Stomach (tissue), 9 donors: ENCODE results near the gene DDHD1. TPM values are rescaled to one million over a fixed set of nuclear protein-coding genes. Genes with fewer than 3 reads are reported as not detected.
A peak's percentile ranks its signal among the peaks of the same experiment; 100 is the strongest.
"Not testable (repeated sequence)": the region's sequence is repeated elsewhere in the genome, so short reads cannot be mapped to it uniquely, and the experiment has no call there.

Experiments
- DNase-seq, 2 donors: peaks; one replicate each; pipeline versions ENCODE4 v3.0.0 to v3.0.0-alpha.2; 2013 to 2019
- H3K27ac ChIP-seq, 5 donors: fragments of 200-600 bp in 4 of 5; sonication (generic) in 4 of 5; one replicate each; pipeline ENCODE4 v1.5.1; 2013 to 2019; ENCODE audit warnings: mild to moderate bottlenecking in 1 of 5, moderate library complexity in 1 of 5
- H3K27me3 ChIP-seq, 3 donors: fragments of 200-600 bp; sonication (generic); one replicate each; pipeline ENCODE4 v1.5.1; 2017 to 2019; ENCODE audit warnings: mixed run types in 1 of 3
- H3K36me3 ChIP-seq, 4 donors: fragments of 200-600 bp; sonication (generic); 1 replicate in 3 of 4; 2 replicates in 1 of 4; pipeline ENCODE4 v1.5.1; 2016 to 2019
- H3K4me1 ChIP-seq, 4 donors: fragments of 200-600 bp; sonication (generic); one replicate each; pipeline ENCODE4 v1.5.1; 2016 to 2019
- H3K4me3 ChIP-seq, 4 donors: fragments of 200-600 bp; sonication (generic) in 3 of 4; one replicate each; pipeline ENCODE4 v1.5.1; 2016 to 2019; ENCODE audit warnings: mild to moderate bottlenecking in 1 of 4
- H3K9me3 ChIP-seq, 4 donors: fragments of 200-600 bp; sonication (generic); one replicate each; pipeline ENCODE4 v1.5.1; 2016 to 2019
- EP300 ChIP-seq: sonication (generic); formaldehyde crosslinking; IDR thresholded peaks from one replicate; pipeline ENCODE4 v1.6.1; 2017; ENCODE audit warnings: antibody characterized with exemption
- POLR2A ChIP-seq, 4 donors: fragments of 450-650 bp; IDR thresholded peaks; one replicate each; pipeline ENCODE4 v1.6.1; 2016; ENCODE audit warnings: antibody characterized with exemption in 4 of 4, control low read depth in 2 of 4, mild to moderate bottlenecking in 1 of 4, moderate library complexity in 1 of 4
- POLR2AphosphoS5 ChIP-seq, 3 donors: sonication (generic); formaldehyde crosslinking; IDR thresholded peaks; one replicate each; pipeline ENCODE4 v1.6.1; 2016; ENCODE audit warnings: antibody characterized with exemption in 3 of 3
- WGBS, 5 donors: extraction: QIAGEN DNeasy Blood & Tissue Kit in 3 of 5; methylation state at CpG; one replicate each; pipeline versions ENCODE4 v1.1.5 to v1.1.7; 2013 to 2018; 5-methylcytosine and 5-hydroxymethylcytosine counted together
- intact Hi-C: fragments of 100-400 bp; cut with DNase I; formaldehyde crosslinking; loops from one replicate; pipeline ENCODE4 v1.15.1; 2023; ENCODE audit warnings: low total_unique reads
- polyA plus RNA-seq, 3 donors: library from polyadenylated mRNA; stranded (reverse); fragments of 200-250 nt; gene quantifications; one replicate each; pipeline ENCODE4 v1.2.3, GENCODE V29; 2013
- total RNA-seq, 5 donors: library from RNA; depleted of rRNA; stranded (reverse); fragments of >200 nt; gene quantifications; one replicate each; pipeline versions ENCODE4 v1.1.0 to v1.2.3, GENCODE V29; 2014 to 2016
- TF ChIP-seq, protein P1 (sequence below), 7 experiments: fragments of 450-650 bp in 4 of 7; fragments of 200-600 bp in 3 of 7; sonication (generic) in 3 of 7; IDR thresholded peaks; one replicate each; pipeline ENCODE4 v1.5.1; 2016 to 2019; ENCODE audit warnings: antibody characterized with exemption in 7 of 7, control low read depth in 2 of 7, mild to moderate bottlenecking in 1 of 7
- donor health status: healthy with polysubstance abuse.
- donor health status: Bipolar disorder and iron deficiency.
- donor health status: healthy.

Gene DDHD1
- total and polyA plus RNA-seq, 8 donors, result 2.1 to 50.7 (median 11.0) TPM

DNA sequence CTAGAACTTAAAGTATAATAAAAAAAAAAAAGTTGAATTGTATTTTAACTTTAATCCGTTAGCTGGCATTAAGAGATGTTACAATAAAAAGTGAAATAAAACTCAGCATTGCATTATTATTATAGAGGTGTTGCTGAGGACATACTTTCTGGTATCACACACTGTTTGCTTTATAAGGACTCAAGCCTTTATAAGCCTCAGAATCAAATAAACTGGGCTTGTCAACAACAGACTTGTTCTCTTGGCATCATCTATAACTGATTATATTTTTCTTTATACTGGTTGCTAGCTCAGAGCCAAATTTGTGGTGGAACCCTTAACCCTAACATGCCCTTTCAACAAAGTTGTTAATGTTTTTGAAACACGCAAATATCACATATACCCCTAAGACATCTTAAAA is 62.3 kb downstream of the DDHD1 start:
- no peak for DNase-seq
- Histone ChIP-seq H3K9me3 (no peaks in the 10 kb centered on the region), H3K27ac (no peak overlapping the region), H3K4me3 (no peak overlapping the region), H3K27me3 (no peaks in the 10 kb centered on the region), H3K4me1 (no peaks in the 10 kb centered on the region), H3K36me3 (peaks cover 0 to 14% (median 0%) of the 10 kb centered on the region in 4 donors)
- WGBS, 5 donors, result 85 to 94% (median 89%) methylated on average over 2 of the region's 2 CpGs
- TF ChIP-seq, protein P1, sequence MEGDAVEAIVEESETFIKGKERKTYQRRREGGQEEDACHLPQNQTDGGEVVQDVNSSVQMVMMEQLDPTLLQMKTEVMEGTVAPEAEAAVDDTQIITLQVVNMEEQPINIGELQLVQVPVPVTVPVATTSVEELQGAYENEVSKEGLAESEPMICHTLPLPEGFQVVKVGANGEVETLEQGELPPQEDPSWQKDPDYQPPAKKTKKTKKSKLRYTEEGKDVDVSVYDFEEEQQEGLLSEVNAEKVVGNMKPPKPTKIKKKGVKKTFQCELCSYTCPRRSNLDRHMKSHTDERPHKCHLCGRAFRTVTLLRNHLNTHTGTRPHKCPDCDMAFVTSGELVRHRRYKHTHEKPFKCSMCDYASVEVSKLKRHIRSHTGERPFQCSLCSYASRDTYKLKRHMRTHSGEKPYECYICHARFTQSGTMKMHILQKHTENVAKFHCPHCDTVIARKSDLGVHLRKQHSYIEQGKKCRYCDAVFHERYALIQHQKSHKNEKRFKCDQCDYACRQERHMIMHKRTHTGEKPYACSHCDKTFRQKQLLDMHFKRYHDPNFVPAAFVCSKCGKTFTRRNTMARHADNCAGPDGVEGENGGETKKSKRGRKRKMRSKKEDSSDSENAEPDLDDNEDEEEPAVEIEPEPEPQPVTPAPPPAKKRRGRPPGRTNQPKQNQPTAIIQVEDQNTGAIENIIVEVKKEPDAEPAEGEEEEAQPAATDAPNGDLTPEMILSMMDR (IDR thresholded peaks at IDR 0.05), result no peak
- TF ChIP-seq POLR2AphosphoS5 (IDR thresholded peaks at IDR 0.05) (no peak), POLR2A (IDR thresholded peaks at IDR 0.05) (no peak), EP300 (no peak)
- intact Hi-C loops, result no loop called here

DNA sequence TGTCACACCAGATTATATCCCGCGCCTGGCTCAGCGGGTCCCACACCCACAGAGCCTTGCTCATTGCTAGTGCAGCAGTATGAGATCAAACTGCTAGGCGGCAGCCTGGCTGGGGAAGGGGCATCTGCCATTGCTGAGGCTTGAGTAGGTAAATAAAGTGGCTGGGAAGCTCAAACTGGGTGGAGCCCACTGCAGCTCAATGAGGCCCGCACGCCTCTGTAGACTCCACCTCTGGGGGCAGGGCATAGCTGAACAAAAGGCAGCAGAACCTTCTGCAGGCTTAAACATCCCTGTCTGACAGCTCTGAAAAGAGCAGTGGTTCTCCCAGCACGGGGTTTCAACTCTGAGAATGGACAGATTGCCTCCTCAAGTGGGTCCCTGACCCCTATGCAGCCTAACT is 68.2 kb downstream of the DDHD1 start:
- H3K4me3 ChIP-seq, DNase-seq, H3K4me1 ChIP-seq, H3K27me3 ChIP-seq, H3K27ac ChIP-seq, H3K9me3 ChIP-seq, intact Hi-C loops: not testable (repeated sequence)
- peaks cover 0 to 19% (median 13%) of the 10 kb centered on the region in 4 donors for H3K36me3 ChIP-seq
- WGBS, 5 donors, result 89 to 99% (median 96%) methylated on average over 7 of the region's 7 CpGs

DNA sequence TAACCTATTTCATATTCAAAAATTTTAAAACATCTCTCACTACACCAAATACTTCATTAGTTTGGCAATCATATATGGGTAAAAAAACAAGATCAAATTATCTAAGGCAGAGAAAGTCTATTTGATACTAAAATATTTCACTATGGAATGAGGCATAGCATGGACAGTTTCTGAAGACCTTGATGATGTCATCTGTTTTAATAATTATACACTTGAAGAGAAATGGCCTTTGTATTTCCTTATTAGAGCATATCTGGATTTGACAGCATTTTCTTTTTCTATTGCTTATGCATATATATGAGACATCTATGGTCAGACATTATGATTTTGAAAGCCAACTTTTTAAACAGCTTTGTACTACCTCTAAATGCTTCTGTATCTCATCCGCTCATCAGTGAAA is 88.6 kb downstream of the DDHD1 start:
- 40 to 94% (median 51%) methylated on average over 1 of the region's 1 CpG for WGBS, 5 donors

DNA sequence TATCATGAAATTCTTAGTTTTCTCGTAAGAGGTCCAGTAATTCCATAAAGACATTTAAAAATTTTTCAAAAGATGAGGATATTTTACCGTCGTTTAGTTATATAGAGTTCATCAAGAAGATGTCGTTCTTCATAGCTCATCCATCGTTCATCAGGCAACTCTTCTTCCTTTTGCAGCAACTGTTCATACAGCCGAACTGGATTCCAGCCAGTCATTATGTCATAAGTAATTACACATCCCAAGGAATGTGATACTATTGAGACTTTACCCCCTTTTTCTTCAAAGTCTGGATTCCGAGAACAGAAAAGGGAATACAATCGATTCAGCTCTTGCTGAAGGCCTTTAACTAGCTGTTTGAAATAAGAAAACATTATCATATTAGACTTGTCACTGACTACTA is 90.3 kb downstream of the DDHD1 start:
- 81 to 89% (median 85%) methylated on average over 8 of the region's 8 CpGs for WGBS, 5 donors
- Histone ChIP-seq H3K9me3 (no peaks in the 10 kb centered on the region), H3K36me3 (peaks cover 0 to 17% (median 5%) of the 10 kb centered on the region in 4 donors), H3K27ac (no peak overlapping the region), H3K27me3 (no peaks in the 10 kb centered on the region), H3K4me1 (no peaks in the 10 kb centered on the region), H3K4me3 (no peak overlapping the region)
- intact Hi-C loops, result no loop called here
- no peak for TF ChIP-seq EP300
- TF ChIP-seq, protein P1 (IDR thresholded peaks at IDR 0.05), result no peak
- peak in 1 of 2 donors; percentile 53 for DNase-seq

More for the DNA sequence above, 88.6 kb downstream of the DDHD1 start:
- H3K36me3 ChIP-seq, result peaks cover 0 to 12% (median 0%) of the 10 kb centered on the region in 4 donors
- TF ChIP-seq, protein P1 (IDR thresholded peaks at IDR 0.05), result no peak
- TF ChIP-seq POLR2A (IDR thresholded peaks at IDR 0.05), result no peak
- no peak for TF ChIP-seq EP300
- no peak for TF ChIP-seq POLR2AphosphoS5 (IDR thresholded peaks at IDR 0.05)
- no peaks in the 10 kb centered on the region for H3K4me1 ChIP-seq
- no peak overlapping the region for H3K27ac ChIP-seq
- intact Hi-C loops, result no loop called here
- DNase-seq, result no peak
- no peaks in the 10 kb centered on the region for H3K9me3 ChIP-seq
- H3K4me3 ChIP-seq, result no peak overlapping the region
- H3K27me3 ChIP-seq, result no peaks in the 10 kb centered on the region

DNA sequence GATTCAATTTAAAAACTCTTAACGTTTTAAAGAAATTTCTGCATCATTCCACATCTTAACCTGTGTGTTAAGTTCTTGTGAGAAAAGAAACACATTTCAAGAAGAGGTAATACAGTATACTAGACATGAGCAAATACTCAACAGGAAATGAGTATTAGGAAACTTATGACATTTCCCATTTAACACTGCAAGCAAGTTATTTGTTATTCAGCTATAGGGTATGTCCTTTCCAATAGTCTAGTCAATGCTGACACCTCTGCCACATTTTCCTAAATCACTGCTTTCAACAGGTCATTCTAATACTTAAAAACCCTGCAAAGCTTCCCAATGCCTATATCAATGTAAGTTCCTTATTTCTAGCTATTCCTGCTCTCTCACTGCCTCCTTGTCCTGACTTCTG is 93.1 kb downstream of the DDHD1 start:
- Histone ChIP-seq H3K4me1 (no peaks in the 10 kb centered on the region), H3K27me3 (no peaks in the 10 kb centered on the region), H3K36me3 (peaks cover 0 to 20% (median 5%) of the 10 kb centered on the region in 4 donors), H3K27ac (no peak overlapping the region), H3K4me3 (no peak overlapping the region), H3K9me3 (no peaks in the 10 kb centered on the region)
- TF ChIP-seq, protein P1 (IDR thresholded peaks at IDR 0.05), result no peak
- TF ChIP-seq POLR2A (IDR thresholded peaks at IDR 0.05), result no peak
- TF ChIP-seq POLR2AphosphoS5 (IDR thresholded peaks at IDR 0.05), result no peak
- no peak for TF ChIP-seq EP300
- intact Hi-C loops, result no loop called here
- DNase-seq, result no peak
- WGBS, 5 donors, result 82 to 90% (median 88%) methylated on average over 1 of the region's 1 CpG
